ENCODE results near the gene SRD5A1. TPM values are rescaled to one million over a fixed set of nuclear protein-coding genes. Genes with fewer than 3 reads are reported as not detected.

SRD5A1 gene
- total and polyA plus RNA-seq, 2 of the 8 experiments (the other 6 are each of a cell fraction or from before 2014, with no cell fraction given) = 34.7 to 42.4 TPM

DNA sequence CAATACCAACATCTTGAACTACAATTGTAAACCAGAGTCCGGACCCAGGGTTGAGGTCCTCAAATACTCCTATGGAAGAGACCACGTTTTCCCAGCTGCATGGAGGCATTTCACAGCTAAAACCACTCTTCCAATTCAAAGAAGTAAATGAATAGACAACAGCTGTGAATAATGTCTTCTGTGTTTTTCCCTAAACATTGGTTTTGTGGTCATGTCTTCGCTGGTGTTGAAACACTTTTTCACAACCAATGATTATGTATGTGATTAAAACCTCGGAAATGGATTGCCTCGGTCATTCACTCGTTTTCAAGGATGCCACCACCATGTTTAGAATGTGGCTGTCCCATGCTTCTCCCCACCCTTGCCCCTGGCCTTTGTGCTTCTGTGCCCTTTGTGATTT is 70.6 kb downstream of the SRD5A1 start:
- no peak overlapping the region for H3K9ac ChIP-seq (replicated peaks in 1 of 4; ENCODE audit: extremely low read depth in 1 of 4, low read depth in 3 of 4, low read length in 3 of 4)
- no peak overlapping the region for H3K23ac ChIP-seq (ENCODE audit: insufficient read length)
- H3K14ac ChIP-seq (ENCODE audit: insufficient read length) = no peak overlapping the region
- no peaks in the 10 kb centered on the region for H3K79me1 ChIP-seq (ENCODE audit: low read depth, low read length)
- no peak overlapping the region for H2BK15ac ChIP-seq (ENCODE audit: low read length)
- WGBS, 2 experiments (ENCODE audit: extremely low coverage in 1 of 2, insufficient coverage in 1 of 2, insufficient read length in 1 of 2, insufficient replicate concordance in 2 of 2, low coverage in 1 of 2, low lambda C conversion rate in 2 of 2, missing lambda C conversion rate in 1 of 2) = 84% methylated on average over 6 of the region's 6 CpGs; no CpG with 5 or more reads in 1 of the 2 experiments
- CTCF ChIA-PET (ENCODE audit: partially characterized antibody) = no interaction called here
- H3K4me1 ChIP-seq (replicated peaks in 1 of 4; ENCODE audit: control insufficient read depth in 3 of 4, insufficient read depth in 4 of 4, low read length in 3 of 4) = peaks cover 3 to 12% (median 6%) of the 10 kb centered on the region in 4 experiments; a peak in 6 of 7 replicates
- H3K23me2 ChIP-seq (ENCODE audit: low read depth, low read length) = no peaks in the 10 kb centered on the region
- no peak overlapping the region for H3K4ac ChIP-seq (replicated peaks; ENCODE audit: insufficient read length, low read depth, low read length)
- H3K9me3 ChIP-seq (ENCODE audit: insufficient read depth in 2 of 2, low read depth in 1 of 2, low read length in 1 of 2) = no peaks in the 10 kb centered on the region
- no peaks in the 10 kb centered on the region for H3K27me3 ChIP-seq (replicated peaks in 1 of 4; ENCODE audit: control insufficient read depth in 3 of 4, extremely low read depth in 1 of 4, insufficient read depth in 3 of 4, low read length in 3 of 4)
- no peaks in the 10 kb centered on the region for H4K20me1 ChIP-seq (replicated peaks in 1 of 2; ENCODE audit: control insufficient read depth in 1 of 2, insufficient read depth in 2 of 2, low read length in 2 of 2)
- DNase-seq (ENCODE audit: low read depth in 1 of 2, low spot score in 2 of 2) = no peak
- no peak overlapping the region for H3K27ac ChIP-seq (ENCODE audit: low read depth, low read length)
- H2AFZ ChIP-seq (ENCODE audit: low read length) = no peak overlapping the region
- no peak overlapping the region for H3K18ac ChIP-seq (ENCODE audit: extremely low read depth, low read length)
- no peak overlapping the region for H4K5ac ChIP-seq (ENCODE audit: insufficient read length, low read depth, low read length)
- H3K79me2 ChIP-seq (ENCODE audit: control insufficient read depth in 1 of 2, insufficient read depth in 2 of 2, low read length in 2 of 2) = no peaks in the 10 kb centered on the region
- H2BK12ac ChIP-seq (ENCODE audit: low read depth, low read length) = no peak overlapping the region
- no peak overlapping the region for H3K56ac ChIP-seq (replicated peaks; ENCODE audit: insufficient read length, low read depth, low read length)
- no peak for FAIRE-seq
- H3K36me3 ChIP-seq (ENCODE audit: control insufficient read depth in 2 of 4, insufficient read depth in 4 of 4, low read length in 3 of 4) = no peaks in the 10 kb centered on the region
- H2AK5ac ChIP-seq (ENCODE audit: low read depth, low read length) = no peak overlapping the region
- no peak overlapping the region for H2BK20ac ChIP-seq (ENCODE audit: low read length)
- H4K91ac ChIP-seq (replicated peaks; ENCODE audit: insufficient read length, low read length) = no peak overlapping the region
- H2BK5ac ChIP-seq (ENCODE audit: low read depth, low read length) = no peak overlapping the region
- no peak overlapping the region for H3K4me2 ChIP-seq (ENCODE audit: insufficient read depth in 1 of 2, low read depth in 2 of 2, low read length in 2 of 2)
- no peak overlapping the region for H2BK120ac ChIP-seq (replicated peaks; ENCODE audit: low read depth, low read length)
- H4K8ac ChIP-seq (ENCODE audit: extremely low read depth, insufficient read depth, low read length) = no peak overlapping the region
- TF ChIP-seq RBBP5 (IDR thresholded peaks at IDR 0.05; ENCODE audit: borderline replicate concordance, low read depth, low read length) = no peak
- no peak for TF ChIP-seq KDM5A (IDR thresholded peaks at IDR 0.05; ENCODE audit: low read length)
- no peak for TF ChIP-seq KDM1A (IDR thresholded peaks at IDR 0.05; ENCODE audit: borderline replicate concordance, low read length)
- TF ChIP-seq TBP (IDR thresholded peaks at IDR 0.05; ENCODE audit: low read depth, low read length) = no peak
- no peak for TF ChIP-seq GTF2F1 (IDR thresholded peaks at IDR 0.05; ENCODE audit: borderline replicate concordance, low read depth, low read length)
- no peak for TF ChIP-seq HDAC6 (IDR thresholded peaks at IDR 0.05; ENCODE audit: low read depth, low read length)
- no peak for TF ChIP-seq BCL11A (IDR thresholded peaks at IDR 0.05; ENCODE audit: low read depth in 2 of 2, low read length in 2 of 2)
- no peak for TF ChIP-seq CBX8 (IDR thresholded peaks at IDR 0.05; ENCODE audit: borderline replicate concordance, low read depth, low read length)
- TF ChIP-seq ASH2L (IDR thresholded peaks at IDR 0.05; ENCODE audit: low read length) = no peak
- no peak for TF ChIP-seq FOSL1 (IDR thresholded peaks at IDR 0.05; ENCODE audit: insufficient read depth, low read depth, low read length)
- H3K4me3 ChIP-seq (ENCODE audit: extremely low read depth in 1 of 4, insufficient read depth in 2 of 4, low read depth in 3 of 4, low read length in 4 of 4) = no peak overlapping the region
- POLR2A ChIA-PET (ENCODE audit: partially characterized antibody) = no interaction called here

All from H1 (cell line).